Measurements from ENCODE around the gene SEC14L5.

The SEC14L5 gene

DNA sequence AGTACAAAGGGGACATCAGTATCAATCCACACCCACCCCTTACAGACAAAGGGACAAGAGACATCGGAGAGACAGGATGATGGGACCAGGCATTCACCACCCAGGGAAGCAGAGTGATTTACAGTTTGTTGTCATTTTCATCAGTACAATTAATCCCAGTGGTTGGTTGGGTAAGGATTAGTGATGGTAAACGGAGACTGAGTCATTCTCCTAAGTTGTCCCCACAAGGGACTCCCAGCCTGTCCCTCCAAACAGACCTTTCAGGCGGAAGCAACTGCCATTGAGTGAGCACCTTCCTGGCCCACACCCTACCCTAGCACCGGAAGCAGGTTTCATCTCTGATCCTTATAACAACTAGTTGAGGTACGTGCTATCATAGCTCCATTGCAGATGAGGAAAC is 32.3 kb upstream of the SEC14L5 start:
- no peak overlapping the region for H2AFZ ChIP-seq (ENCODE audit: low read length)
- no peaks in the 10 kb centered on the region for H4K20me1 ChIP-seq (ENCODE audit: insufficient read depth, low read length)
- H3K27me3 ChIP-seq (replicated peaks; ENCODE audit: insufficient read depth, low read length), result peaks cover 33% of the 10 kb centered on the region
- H3K4me2 ChIP-seq (ENCODE audit: low read depth, low read length), result no peak overlapping the region
- no peaks in the 10 kb centered on the region for H3K79me2 ChIP-seq (ENCODE audit: low read length)
- H3K27ac ChIP-seq (ENCODE audit: low read length), result no peak overlapping the region
- no peaks in the 10 kb centered on the region; the same call in 1 of the 2 replicates for H3K9me3 ChIP-seq (replicated peaks; ENCODE audit: insufficient read depth, low read length)
- no peaks in the 10 kb centered on the region for H3F3A ChIP-seq (ENCODE audit: insufficient read depth, low read length)
- no peaks in the 10 kb centered on the region for H3K9me2 ChIP-seq (replicated peaks; ENCODE audit: insufficient read depth, low read length)
- no peak for DNase-seq
- no peaks in the 10 kb centered on the region for H3K4me1 ChIP-seq (ENCODE audit: low read length)
- H3K36me3 ChIP-seq (replicated peaks; ENCODE audit: insufficient read depth, low read length), result no peaks in the 10 kb centered on the region
- H3K4me3 ChIP-seq (ENCODE audit: low read length), result no peak overlapping the region
- TF ChIP-seq EZH2phosphoT487 (IDR thresholded peaks at IDR 0.05; ENCODE audit: low read length) (no peak), EZH2 (optimal IDR thresholded peaks at IDR 0.05; ENCODE audit: low read depth, low read length) (no peak)
- TF ChIP-seq, protein P1, sequence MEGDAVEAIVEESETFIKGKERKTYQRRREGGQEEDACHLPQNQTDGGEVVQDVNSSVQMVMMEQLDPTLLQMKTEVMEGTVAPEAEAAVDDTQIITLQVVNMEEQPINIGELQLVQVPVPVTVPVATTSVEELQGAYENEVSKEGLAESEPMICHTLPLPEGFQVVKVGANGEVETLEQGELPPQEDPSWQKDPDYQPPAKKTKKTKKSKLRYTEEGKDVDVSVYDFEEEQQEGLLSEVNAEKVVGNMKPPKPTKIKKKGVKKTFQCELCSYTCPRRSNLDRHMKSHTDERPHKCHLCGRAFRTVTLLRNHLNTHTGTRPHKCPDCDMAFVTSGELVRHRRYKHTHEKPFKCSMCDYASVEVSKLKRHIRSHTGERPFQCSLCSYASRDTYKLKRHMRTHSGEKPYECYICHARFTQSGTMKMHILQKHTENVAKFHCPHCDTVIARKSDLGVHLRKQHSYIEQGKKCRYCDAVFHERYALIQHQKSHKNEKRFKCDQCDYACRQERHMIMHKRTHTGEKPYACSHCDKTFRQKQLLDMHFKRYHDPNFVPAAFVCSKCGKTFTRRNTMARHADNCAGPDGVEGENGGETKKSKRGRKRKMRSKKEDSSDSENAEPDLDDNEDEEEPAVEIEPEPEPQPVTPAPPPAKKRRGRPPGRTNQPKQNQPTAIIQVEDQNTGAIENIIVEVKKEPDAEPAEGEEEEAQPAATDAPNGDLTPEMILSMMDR (IDR thresholded peaks at IDR 0.05; ENCODE audit: low read length), result no peak
- H3K9ac ChIP-seq (ENCODE audit: low read length), result no peak overlapping the region

DNA sequence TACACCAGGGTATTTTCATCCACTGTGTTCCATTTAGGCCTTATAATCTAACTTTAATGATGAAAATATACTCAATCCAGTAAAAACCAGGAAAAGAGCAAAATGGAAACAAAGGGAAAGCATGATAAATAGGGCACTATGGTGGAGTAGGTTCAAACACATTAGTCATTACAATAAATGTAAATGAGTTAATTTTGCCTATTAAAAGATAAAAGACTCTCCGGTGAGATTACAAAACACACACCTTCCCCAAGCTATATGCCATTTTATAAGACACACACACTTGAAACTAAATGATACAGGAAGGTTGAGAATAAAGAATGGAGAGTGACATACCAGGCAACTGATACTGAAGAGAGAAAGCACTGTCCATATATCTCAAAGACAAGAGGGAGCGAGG is 31.2 kb upstream of the SEC14L5 start:
- no peak overlapping the region for H2AFZ ChIP-seq (ENCODE audit: low read length)
- H3K4me3 ChIP-seq (ENCODE audit: low read length), result no peak overlapping the region
- H3K4me1 ChIP-seq (ENCODE audit: low read length), result no peaks in the 10 kb centered on the region
- H3K36me3 ChIP-seq (replicated peaks; ENCODE audit: insufficient read depth, low read length), result no peaks in the 10 kb centered on the region
- H3K9me3 ChIP-seq (replicated peaks; ENCODE audit: insufficient read depth, low read length), result no peaks in the 10 kb centered on the region; the same call in 1 of the 2 replicates
- no peaks in the 10 kb centered on the region for H3F3A ChIP-seq (ENCODE audit: insufficient read depth, low read length)
- no peaks in the 10 kb centered on the region for H3K9me2 ChIP-seq (replicated peaks; ENCODE audit: insufficient read depth, low read length)
- TF ChIP-seq EZH2 (optimal IDR thresholded peaks at IDR 0.05; ENCODE audit: low read depth, low read length) (no peak), EZH2phosphoT487 (IDR thresholded peaks at IDR 0.05; ENCODE audit: low read length) (no peak)
- TF ChIP-seq, protein P1 (IDR thresholded peaks at IDR 0.05; ENCODE audit: low read length), result no peak
- H3K4me2 ChIP-seq (ENCODE audit: low read depth, low read length), result no peak overlapping the region
- no peak for DNase-seq
- no peak overlapping the region for H3K9ac ChIP-seq (ENCODE audit: low read length)
- H4K20me1 ChIP-seq (ENCODE audit: insufficient read depth, low read length), result no peaks in the 10 kb centered on the region
- peaks cover 44% of the 10 kb centered on the region for H3K27me3 ChIP-seq (replicated peaks; ENCODE audit: insufficient read depth, low read length)
- no peak overlapping the region for H3K27ac ChIP-seq (ENCODE audit: low read length)
- no peaks in the 10 kb centered on the region for H3K79me2 ChIP-seq (ENCODE audit: low read length)

DNA sequence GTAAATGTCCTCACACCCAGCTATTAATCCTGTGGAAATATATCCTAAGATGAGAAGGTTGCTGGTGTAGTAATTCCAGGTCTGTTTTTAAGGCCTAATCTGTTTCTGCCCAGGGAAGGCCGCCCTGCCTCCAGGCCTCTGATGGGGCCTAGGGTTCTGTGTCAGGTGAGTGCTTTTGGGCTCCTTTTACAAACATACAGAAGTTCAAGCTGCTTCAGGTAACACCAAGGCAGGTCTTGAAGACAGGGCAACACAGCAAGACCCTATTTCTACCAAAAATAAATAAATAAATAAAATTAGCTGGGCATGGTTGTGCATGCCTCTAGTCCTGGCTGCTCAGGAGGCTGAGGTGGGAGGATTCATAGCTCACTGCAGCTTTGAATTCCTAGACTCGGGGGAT is 30.5 kb upstream of the SEC14L5 start:
- Histone ChIP-seq H3K36me3 (replicated peaks; ENCODE audit: insufficient read depth, low read length) (no peaks in the 10 kb centered on the region), H3K79me2 (ENCODE audit: low read length) (no peaks in the 10 kb centered on the region), H3K4me2 (ENCODE audit: low read depth, low read length) (no peak overlapping the region), H3K9me3 (replicated peaks; ENCODE audit: insufficient read depth, low read length) (no peaks in the 10 kb centered on the region; the same call in 1 of the 2 replicates), H3K9ac (ENCODE audit: low read length) (no peak overlapping the region), H3K9me2 (replicated peaks; ENCODE audit: insufficient read depth, low read length) (no peaks in the 10 kb centered on the region), H2AFZ (ENCODE audit: low read length) (no peak overlapping the region), H3K4me3 (ENCODE audit: low read length) (no peak overlapping the region), H3K4me1 (ENCODE audit: low read length) (no peaks in the 10 kb centered on the region), H3K27ac (ENCODE audit: low read length) (no peak overlapping the region), H4K20me1 (ENCODE audit: insufficient read depth, low read length) (no peaks in the 10 kb centered on the region), H3F3A (ENCODE audit: insufficient read depth, low read length) (no peaks in the 10 kb centered on the region), H3K27me3 (replicated peaks; ENCODE audit: insufficient read depth, low read length) (peaks cover 51% of the 10 kb centered on the region)
- TF ChIP-seq, protein P1 (IDR thresholded peaks at IDR 0.05; ENCODE audit: low read length), result no peak
- TF ChIP-seq EZH2phosphoT487 (IDR thresholded peaks at IDR 0.05; ENCODE audit: low read length), result no peak
- TF ChIP-seq EZH2 (optimal IDR thresholded peaks at IDR 0.05; ENCODE audit: low read depth, low read length), result no peak
- no peak for DNase-seq

All from MM.1S (cell line).